SK-N-MC (cell line): ENCODE results near the gene ARIH2.

ENCODE experiments used
- EZH2 ChIP-seq: fragments of 200-600 bp; sonication (generic); IDR thresholded peaks from one replicate; pipeline ENCODE4 v1.6.1; 2017; ENCODE audit warnings: antibody characterized with exemption
- FOXP2 ChIP-seq: optimal IDR thresholded peaks from 2 replicates; pipeline ENCODE3; 2011; ENCODE audit warnings: mild to moderate bottlenecking, moderate library complexity; ENCODE audit not compliant: insufficient read depth; ENCODE audit errors: extremely low read length, control extremely low read depth
- POLR2AphosphoS5 ChIP-seq: IDR thresholded peaks from 2 replicates; pipeline ENCODE4 v1.6.1; 2012; ENCODE audit warnings: mild to moderate bottlenecking, low read depth, low read length, borderline replicate concordance

- TF ChIP-seq POLR2AphosphoS5 (peak; percentile 32), EZH2 (no peak), FOXP2 (no peak)
Measured at GRCh38 chr3:49025005-49025792, 106.6 kb downstream of the ARIH2 start.
